NCI-H1930 (cell line): ENCODE results near the gene HDAC9.
A peak's percentile ranks its signal among the peaks of the same experiment; 100 is the strongest.

Source experiments
- DNase-seq, 2 experiments: peaks; one replicate each; lab custom pipeline; 2025; lab: John Stamatoyannopoulos, UW

HDAC9 gene

DNA sequence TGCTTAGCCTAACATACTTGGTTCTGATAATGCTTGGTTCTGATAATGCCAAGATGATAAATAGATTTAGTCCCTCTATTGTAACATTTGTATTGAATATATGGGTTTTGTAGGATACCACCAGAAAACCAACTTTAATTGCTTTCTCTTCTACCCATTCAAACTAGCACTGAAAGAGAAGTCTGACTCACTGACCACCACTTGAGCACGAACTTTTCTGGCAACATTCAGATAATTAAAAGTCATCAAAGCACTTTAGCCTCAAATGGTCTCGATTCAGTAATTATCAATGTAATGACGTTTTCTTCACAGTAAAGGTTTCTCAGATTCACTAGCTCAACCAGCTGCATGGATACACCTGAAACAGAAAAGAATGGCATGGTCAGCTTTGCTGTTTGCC lies 63.0 kb downstream of the HDAC9 start:
- DNase-seq: no peak

DNA sequence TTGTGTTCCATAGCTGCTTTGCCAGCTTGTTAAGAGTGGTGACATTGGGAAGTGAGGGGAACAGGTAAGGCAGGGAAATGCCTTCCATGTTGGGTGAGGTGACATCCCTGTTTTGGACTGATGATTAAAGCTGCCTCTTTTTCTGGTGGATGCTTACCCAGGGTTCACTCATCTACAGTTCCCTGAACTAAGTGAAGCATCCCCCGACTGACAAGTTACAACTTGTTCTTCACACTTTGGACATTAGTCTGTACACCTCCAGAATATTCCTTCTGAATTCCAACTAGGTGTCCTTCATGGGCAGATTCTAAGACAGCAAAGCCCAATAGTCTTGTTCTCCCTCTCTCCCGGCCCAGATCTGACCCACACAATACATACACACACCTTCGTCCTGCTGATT lies 63.4 kb downstream of the HDAC9 start:
- no peak for DNase-seq

DNA sequence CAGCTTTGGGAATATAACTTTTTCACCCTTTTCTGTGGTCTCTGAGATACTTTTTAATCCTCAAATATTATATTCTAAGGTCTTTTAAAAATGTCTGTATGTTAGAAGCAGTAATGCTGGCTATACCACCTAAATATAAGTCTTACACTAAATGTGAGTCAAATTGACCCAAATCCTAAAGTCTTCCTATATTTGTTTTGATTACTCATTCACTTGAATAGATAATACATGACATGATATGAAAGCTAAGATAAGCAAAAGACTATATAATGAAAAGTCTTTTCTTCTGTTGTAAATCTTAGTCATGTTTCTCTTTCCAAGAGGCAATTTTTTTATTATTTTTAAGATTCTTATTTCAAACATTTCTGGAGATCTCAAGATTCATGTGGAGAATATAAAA lies 64.2 kb downstream of the HDAC9 start:
- DNase-seq: no peak

DNA sequence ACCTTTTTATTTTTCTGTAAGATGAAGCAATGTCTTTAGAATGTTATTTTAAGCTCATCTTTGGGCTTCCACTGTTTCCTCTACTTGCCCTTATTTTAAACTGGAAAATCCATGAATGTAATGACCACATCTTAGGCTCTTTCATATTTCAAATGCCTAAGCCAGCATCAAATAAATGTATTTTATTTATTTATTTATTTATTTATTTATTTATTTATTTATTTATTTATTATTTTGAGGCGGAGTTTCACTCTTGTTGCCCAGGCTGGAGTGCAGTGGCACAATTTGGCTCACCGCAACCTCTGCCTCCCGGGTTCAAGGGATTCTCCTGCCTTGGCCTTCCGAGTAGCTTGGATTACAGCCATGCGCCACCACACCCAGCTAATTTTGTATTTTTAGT lies 69.2 kb downstream of the HDAC9 start:
- DNase-seq: no peak

DNA sequence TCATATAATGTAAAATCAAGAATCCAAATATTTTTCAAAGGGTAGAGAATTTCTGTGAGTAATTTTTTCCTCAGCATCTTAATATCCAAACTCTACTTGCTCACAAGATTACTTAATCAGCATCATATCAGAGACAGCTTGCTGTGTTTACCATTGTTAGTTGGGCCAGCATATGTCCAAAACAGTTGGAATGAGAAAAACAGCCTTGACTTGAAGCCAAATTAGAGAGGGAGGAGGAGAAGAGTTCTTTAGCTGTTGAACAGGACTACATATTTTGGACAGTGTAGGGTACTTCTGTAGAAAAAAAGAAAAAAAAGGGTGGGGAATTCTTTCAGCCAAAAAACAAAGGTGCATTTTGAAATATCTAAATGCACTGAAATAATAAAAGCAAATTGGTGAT lies 69.8 kb downstream of the HDAC9 start:
- no peak for DNase-seq

DNA sequence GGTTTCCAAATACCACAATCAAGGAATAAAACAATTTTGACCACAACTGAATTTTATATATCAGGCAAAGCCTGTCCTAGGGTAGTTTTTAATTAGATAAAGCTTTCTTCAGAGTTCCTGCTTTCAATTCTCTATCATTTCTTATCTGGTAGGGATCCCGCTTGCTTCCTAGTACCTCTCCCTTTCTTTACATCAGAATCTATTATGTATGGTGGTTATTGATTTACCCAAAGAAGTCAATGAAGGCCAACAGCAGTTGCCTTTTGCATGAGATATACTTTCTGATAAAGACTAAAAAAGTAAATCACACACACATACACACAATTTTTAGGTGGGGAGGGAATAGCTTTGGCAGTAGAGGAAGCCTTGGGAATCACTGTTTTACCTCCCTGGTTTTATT lies 70.7 kb downstream of the HDAC9 start:
- no peak for DNase-seq

DNA sequence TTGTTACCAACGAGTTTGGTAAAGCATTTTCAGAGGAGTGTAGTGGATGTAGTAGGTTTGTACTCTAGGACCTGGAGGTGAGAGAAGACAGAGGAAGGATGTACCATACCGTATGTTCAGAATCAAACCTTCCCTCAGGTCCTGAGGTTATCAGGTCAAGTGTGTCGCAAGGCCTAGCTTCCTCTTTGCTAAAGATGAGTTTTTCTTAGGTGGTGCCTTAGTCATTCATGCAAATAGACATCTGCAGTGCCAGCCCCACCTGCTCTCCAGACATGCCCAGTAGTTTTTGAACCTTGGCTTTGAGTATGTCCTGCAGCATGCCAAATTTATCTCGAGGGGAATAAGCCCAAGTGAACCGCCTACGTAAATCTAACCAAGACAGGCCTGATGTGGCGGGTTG lies 71.3 kb downstream of the HDAC9 start:
- DNase-seq: no peak

DNA sequence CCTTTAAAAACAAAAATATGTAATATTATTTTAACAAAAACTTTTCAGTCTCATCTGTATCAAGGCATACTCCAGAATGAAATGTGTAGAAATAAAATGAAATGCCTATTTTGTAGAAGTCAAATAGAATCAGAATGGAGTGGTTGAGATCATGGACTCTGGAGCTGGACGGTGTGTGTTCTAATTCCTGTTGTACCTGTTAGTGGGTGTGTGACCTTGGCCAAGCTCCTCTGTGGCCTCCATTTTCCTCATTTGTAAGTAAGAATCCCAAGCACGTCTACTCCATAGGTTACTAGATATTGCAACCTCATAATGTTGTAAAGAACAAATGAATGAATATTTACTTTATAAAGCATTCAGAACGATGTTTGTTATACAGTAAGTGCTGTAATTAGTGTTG lies 74.9 kb downstream of the HDAC9 start:
- DNase-seq: no peak

DNA sequence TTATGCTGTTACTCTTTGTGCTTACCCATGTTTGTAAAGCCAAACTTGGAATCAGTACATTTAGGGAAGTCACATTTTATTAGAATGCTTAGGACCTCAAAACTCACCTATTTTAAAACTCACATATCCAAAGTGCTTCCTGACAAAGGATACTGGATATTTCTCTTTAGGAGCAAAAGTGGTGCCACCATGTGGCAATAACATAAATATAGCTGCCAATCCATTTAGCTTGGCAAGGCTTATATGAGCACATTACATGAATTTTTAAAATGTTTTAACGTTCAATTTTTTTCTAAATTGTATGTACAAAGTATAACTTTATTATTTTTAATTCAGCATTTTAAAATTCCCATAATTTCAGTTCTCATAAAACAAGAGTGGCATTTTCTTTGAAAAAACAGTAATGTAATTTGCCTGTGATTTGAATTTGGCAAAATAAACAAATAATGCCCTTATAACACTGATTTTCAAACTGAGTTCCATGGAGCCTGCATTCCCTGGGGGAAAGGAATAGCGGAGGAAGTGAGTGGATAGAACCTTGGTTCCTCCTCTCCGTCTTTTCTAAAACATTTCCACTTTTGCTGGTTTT lies 75.4 kb downstream of the HDAC9 start:
- peak in 1 of 2 experiments; percentile 13 for DNase-seq

DNA sequence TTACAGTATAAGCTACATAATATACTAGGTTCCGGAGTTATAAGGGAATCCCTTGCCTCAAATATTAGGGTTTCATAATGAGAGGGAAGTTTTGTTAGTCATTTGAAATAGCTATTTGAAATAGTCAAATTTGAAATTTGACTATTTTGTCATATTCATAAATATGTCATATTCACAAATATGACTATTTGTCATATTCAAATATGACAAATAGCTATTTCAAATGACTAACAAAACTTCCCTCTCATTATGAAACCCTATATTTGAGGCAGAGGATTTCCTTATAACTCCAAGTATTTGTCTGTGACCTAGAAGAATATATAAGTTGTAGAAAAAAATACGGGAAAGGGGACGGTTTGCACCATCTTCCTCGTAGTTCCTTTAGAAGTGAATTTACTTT lies 76.6 kb downstream of the HDAC9 start:
- no peak for DNase-seq

DNA sequence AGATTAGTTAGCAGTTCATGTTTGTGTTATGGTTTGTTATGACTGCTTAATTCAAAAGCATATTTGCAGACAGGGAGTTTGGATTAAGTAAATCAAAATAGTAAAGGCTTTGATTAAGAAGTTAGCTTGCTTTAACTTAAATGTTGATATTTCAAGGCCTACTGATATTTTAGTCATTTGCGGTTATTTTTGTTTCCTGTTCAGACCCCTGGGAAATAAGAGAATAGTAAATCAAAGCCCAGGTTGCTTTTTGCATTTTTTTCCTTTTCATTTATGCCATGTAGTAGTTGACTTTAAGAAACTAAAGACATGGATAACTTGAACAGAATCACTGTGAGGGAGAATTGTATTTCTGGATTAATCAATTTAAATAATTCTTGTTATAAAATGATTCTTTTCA lies 77.3 kb downstream of the HDAC9 start:
- DNase-seq: no peak

DNA sequence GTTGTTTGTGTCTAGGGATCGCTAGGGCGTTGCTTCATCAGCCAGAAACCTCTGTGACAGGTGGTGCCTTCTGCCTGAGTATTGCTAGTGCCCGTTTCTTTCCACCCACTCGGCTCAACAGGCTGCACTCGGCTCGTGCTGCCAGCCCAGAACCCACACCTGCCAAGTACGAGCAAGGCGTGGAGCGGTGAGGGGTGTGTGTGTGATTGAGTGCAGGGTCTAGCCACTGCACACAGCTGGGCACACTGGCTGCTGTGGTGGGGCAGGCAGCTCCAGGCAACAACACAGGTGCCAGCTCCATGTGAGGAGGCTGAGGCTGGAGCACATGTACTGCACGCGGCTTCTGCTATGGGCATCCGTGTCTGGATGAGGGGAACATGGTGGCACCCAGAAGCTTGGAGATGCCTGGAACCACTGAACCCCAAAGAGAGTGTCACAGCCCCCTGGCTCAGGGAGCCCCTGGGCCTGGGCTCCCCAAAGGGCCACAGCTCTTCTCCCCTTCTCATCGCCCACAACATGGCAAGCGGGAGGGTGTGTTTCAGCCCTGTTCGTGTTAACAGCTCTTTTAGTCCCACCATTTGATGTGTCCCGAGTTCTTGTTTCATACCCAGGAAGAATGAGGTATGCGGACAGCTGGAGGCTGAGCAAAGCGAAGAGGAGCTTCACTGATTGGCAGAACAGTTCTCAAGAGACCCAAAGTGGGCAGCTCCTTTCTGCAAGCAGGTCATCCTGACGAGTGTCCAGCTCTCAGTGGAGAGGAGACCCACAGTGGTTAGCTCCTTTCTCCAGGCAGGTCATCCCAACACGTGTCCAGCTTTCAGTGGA lies 78.1 kb downstream of the HDAC9 start:
- no peak for DNase-seq

DNA sequence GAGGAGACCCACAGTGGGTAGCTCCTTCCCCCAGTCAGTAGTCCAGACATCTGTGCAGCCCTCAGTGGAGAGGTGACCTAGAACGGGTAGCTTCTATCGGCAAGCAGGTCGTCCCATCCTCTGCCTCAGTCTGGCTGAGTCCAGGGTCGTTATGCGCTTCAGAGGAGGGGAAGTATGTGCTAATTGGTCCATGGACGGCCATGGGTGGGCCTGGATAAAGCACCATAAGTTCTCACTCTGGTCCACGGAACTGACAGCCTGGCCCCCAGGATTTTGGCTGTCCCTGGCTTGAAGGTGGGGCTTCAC lies 78.6 kb downstream of the HDAC9 start:
- DNase-seq: no peak

DNA sequence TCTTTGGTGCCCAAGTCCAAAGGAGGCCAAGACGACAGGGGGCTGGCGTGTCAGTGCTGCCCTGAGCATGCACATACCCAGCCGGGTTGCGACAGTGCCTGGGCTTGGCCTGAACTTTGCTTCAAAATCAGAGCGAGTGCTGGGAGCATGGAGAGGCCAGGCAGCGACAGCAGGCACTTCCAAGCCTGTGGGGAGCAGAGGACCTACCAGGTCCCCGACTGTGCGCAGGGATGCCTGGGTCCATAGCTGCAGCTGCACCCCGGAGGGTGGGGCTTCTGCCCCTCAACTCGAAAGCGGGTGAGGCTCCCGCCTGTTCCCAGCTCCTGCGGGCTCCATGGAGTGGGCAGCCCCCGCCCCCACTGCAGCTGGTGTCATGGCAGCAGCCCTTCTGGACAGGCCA lies 79.1 kb downstream of the HDAC9 start:
- DNase-seq: no peak

DNA sequence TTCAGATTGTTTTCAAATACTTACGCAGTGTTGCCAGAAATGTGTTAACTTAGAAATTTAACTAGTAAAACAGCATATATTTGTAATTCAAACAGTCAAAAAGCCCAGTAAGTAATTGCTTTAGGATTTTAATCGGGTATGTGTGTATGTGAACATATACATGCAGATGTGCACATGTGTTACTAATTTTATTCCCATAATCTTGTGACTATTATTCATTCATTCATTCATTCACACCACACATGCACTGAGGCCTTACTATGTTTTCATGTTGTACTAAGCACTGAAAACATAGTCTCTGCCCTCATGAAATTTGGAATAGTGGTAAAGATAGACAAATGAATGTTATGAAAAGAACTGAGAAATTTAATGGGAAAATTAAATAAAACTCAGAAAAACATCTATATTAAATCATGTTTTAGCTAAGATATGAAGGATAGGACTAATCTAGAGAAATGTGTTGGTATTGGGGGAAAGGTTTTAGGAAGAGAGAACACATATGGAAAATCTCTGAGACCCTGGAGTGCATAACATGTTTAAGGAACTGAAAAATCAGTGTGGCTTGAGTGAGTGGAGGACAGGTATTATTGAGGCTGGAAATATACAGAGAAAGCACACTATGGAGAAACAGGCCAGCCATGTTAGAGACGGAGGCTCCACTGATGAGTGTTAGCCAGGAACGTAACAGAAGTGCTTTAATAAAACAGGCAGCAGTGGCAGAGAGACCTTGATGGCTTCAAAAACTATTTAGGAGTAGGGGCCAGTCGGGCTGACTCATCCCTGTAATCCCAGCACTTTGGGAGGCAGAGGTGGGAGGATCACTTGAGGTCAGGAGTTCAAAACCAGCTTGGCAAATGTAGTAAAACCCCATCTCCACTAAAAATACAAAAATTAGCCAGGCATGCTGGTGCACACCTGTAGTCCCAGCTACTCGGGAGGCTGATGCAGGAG lies 80.3 kb downstream of the HDAC9 start:
- DNase-seq: no peak

DNA sequence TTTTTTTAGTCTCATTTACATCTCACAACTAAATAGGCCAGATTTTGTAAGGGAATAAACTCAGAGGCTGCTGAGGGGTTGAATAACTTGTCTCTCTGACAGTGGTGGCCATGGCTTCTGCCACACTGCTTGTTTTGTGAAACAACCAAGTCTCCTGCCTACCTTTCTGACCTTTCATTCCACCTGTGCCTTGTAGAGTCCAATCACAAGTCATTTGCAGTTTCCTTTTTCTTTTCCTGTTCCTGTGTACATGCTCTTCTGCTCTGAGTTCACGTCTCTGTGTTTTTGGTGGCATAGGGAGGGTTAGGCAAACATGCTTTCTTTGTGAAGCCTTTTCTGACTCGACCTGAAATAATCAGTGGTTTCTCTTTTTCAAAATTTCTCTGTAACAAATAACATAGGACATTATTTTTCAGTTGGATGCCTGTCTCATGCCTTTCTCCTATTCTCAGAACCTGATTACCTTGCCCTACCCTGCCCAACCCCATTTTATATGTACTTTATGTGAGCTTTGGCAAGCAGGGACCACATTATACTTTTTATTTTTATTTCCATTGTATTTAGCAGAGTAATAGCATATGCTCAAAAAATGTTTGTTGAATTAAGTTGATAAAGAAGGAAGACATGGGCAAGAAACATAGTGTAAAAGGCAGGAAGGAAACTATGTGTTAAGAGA lies 81.7 kb downstream of the HDAC9 start:
- no peak for DNase-seq

DNA sequence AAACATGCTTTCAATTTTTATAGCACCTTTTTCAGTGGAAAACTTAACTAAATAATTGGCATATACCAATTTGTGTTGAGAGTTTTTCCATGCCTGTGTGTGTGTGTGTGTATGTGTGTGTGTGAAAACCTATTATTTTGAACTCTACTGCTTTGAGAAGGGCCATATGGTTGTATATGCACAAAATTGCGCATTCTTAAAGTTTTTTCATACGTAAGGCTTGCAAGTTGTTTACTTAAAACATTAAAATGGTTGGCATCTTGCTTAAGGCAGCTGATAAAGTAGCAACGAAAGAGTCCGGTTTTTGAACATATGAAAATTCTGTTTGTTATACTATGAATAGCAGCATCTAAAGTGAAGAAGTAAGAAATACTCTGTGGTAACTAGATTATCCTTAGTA lies 84.1 kb downstream of the HDAC9 start:
- no peak for DNase-seq

DNA sequence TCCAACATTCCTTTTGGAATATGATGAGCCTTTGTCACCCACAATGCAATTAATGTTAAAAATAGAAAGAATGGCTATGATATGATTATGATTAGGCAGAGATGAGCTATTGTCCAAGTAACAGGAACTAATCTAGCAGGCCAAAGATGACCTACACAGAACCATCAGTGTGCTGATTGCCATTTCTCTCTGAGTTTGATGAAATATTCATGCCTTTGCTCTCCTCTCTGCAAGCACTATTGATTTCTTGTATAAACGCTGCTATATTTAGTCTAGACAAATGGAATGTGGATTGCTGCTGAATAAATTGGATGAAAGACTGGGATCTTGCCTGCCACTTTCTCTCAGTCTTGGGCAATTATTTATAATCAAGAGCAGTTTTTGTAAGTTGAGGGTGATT lies 85.4 kb downstream of the HDAC9 start:
- no peak for DNase-seq

DNA sequence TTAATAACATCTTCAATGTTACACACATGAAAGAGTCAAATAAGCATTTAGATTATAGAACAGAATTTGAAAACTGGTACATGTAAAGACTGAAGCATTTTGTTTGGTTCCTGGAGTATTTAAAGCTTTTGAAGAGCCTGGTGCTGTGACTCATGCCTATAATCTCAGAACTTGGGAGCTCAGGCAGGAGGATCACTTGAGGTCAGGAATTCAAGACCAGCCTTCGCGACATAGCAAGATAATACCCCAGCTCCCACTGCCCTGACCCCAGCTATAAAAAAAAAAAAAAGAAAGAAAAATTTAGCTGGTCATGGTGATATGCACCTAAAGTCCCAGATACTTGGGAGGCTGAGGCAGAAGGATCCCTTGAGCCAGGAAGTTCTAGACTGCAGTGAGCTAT lies 87.8 kb downstream of the HDAC9 start:
- no peak for DNase-seq

DNA sequence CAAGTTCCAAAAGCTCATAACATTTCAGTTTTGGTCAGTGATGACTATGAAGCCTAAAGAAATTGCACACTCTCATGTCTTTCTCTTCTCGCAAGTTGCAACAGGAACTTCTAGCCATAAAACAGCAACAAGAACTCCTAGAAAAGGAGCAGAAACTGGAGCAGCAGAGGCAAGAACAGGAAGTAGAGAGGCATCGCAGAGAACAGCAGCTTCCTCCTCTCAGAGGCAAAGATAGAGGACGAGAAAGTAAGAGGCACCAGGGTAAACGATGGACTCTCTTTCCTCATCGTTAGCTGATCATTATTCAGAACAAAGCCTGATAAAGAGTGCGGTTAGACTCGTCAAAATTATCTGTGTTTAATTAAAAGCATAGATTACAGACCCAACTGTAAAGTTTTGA lies 94.7 kb downstream of the HDAC9 start:
- no peak for DNase-seq

DNA sequence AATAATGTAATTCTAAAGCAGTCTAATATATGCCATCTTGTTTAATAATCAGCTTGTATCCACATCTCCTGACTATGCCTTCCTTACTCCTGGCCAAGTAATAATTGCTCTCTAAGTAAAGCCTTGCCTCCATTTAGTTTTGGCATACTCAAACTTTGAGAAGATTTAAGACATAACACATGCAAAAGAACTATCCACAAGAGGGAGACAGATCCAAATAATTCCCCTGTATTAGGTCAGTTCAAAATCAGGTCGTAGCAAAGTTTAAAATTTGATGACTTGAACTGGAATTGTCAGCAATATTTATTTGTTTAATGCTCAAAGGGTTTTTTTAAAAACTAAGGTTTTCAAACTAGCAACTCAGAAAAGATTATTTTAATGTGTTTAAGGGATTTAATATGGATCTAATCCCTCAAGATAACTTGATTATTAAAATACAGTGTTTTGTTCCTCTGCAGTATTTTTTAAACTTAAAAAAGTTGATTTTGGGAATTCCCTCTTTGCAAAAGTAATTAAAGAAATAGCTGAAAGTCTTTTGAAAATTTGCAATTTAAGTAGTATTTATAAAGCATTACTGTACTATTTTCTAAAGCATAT lies 95.3 kb downstream of the HDAC9 start:
- DNase-seq: peak in 1 of 2 experiments; percentile 7
